GM21381 (cell line): Measurements from ENCODE around the gene NPAS2.

ENCODE experiments used
- ATAC-seq: cut with Tn5 transposase; IDR thresholded peaks from one replicate; pipeline ENCODE4 v1.9.1; 2021; ENCODE audit warnings: mild to moderate bottlenecking, moderate library complexity; ENCODE audit not compliant: unreplicated experiment

The NPAS2 gene

DNA sequence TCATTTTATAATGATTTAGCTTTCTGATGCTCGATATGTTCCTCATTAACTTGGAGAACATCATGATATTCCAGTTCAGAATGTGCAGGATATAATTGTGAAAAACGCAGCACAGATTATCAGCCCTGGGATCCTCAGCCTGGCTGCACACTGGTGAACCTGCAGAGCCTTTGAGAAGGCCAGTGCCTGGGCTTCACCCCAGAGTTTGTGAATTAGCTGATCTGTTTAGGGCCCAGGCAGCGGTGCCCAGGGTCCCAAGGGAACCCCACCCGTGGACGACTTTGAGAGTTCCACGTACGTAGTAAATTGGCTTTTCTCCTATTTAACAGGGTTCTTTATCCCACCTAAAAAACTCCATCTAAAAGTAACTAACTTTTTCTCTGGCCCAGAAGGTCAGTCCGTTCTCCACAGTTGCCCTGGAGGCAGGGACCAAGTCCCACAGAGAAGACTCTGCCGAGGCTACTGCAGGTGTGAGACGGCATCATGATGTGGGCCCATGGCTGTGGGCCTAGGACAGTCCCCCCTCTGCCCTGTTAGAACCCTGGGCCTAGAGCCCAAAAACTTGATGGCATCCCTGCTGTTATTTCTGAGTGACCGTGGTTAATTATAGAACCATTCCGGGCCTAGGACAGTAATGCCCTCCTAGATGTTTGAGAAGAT, 142.6 kb downstream of the NPAS2 start:
- no peak for ATAC-seq

GRCh38 chr2:100963026-100963375, 143.1 kb downstream of the NPAS2 start:
- no peak for ATAC-seq

DNA sequence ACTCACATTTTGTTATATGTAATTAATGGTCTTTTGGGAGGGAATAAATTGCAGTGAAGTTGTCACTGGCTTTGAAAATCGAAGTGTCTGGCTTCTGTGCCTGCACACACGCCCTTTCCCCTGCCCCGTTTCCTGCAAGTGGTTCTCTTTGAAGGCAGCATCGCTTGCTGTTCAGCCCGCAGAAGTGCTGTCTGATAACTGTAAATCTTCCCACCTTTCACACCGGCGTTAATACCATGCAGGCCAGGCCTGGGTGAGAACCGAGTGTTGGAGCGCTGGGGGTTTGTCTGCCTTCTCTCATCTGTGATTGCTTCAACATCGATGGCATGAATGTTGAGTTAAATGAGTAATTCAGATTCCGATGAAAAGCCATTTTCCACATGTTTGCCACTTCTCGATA, 144.3 kb downstream of the NPAS2 start:
- ATAC-seq = no peak

- no peak for ATAC-seq
Observed at GRCh38 chr2:100964681-100965169, 144.8 kb downstream of the NPAS2 start.

GRCh38 chr2:100965596-100965995, 145.7 kb downstream of the NPAS2 start:
- no peak for ATAC-seq

DNA sequence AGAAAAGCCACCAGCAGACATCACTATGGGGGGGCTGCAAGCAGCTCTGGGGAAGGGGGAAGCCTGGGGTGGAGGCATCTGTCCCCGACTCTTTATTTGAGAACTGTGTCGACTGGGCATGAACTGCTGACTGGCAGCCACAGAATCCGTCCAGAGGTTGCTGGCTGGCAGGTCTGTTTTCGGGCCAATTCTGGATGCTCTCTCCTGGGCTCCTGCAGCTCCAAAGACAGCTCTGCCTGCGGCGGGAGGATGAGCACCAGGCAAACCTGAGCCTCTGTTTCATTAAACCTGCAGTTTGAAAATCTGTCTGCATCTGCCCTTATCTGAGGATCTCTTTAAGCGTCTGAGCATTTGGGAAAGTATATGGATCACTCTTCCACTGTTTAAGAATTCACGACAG, 147.8 kb downstream of the NPAS2 start:
- ATAC-seq = no peak

DNA sequence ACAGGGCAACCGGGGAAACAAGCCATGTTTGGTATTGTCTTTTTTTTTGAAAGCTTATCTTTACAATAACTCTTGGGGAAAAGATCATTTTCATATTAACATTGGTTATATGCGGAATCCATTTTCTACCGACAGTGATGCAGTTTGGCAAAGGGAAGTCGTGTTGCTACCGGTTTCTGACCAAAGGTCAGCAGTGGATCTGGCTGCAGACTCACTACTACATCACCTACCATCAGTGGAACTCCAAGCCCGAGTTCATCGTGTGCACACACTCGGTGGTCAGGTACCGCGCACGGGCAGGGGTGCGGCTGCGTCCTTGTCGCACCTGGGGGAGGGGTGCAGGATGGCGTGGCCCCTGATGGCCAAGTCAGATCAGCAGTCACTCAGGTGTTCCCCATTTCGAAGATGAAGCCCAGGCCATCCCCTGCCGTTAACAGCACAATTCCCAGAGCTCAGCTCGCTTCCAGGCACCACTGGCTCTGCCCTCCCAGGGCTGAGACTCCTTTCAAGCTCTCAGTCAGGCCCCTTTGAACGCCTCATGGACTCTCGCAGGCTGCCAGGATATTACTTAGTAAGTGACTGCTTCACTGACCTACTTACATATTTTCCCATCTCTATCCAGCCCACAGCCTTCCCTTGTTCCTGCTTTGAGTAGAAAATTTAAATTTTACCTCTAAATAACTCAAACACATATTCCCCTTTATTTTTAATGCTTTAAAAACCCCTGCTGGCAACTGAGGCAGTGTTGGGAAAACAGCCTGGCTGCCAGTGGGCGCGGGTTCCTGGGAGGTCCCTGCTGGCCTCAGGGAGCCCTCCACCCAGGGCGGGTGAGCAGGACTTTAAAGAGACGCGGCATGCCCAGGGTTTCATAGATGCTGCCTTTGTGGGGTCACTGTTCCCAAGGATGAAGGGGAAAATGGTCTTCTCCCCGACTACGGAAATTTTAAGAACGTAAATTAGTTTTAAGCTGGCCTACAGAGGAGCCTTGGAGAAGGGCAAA, 148.5 kb downstream of the NPAS2 start:
- ATAC-seq = no peak

DNA sequence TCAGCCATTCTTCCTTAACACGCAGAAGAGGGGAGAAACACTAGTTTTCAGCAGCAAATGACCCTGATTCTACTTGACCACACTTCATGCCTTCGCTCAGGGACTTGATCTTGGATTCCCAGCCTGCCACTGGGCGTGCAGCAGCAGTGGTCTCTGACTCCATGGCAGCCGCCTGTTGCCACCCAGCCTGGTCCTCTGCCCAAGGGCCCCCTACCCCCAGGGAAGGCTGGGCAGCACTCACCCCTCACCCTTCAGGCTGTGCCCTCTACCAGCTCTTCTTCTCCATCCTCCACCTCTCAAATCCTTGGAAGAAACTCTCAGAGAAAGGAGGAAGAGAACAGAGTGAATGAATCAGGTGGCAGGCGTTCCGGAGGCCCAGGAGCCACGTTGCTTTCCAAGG, 150.1 kb downstream of the NPAS2 start:
- no peak for ATAC-seq

DNA sequence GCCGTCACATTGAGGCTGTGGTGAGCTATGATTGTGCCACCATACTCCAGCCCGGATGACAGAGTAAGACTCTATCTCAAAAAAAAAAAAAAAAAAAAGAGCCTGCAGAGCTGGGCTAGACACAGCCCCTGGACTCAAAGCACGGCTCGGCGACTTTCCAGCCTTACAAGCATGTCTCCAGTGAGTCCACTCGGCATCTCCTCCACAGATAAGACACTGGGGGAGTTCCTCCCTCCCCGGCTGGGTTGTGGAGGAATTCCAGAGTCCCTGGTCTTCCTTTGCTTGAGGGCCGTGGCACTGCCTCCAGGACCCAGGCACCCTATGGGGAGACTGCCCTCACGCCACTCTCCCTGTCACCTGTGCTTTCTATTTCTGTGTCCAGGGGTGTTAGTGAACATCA, 151.3 kb downstream of the NPAS2 start:
- ATAC-seq = no peak

DNA sequence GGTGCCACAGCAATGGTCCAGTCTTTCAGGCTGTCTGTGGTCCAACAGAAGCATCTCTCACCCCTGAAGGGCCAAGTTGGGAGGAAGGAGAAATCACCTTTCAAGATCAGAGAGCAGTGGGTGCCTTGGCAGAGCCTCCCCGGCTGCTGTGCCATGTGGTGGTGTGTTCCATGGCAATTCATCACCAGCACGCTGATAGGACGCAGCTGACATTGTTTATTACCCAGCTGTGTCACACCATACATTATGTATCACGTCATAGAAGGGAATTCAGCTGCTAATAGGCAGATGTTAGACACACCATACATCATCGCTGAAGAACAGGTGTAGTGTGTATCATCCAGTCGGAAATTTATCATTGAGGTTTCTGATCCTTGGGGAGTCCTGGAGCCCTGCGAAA, 152.5 kb downstream of the NPAS2 start:
- ATAC-seq = no peak

GRCh38 chr2:100974712-100975520, 155.0 kb downstream of the NPAS2 start:
- no peak for ATAC-seq

DNA sequence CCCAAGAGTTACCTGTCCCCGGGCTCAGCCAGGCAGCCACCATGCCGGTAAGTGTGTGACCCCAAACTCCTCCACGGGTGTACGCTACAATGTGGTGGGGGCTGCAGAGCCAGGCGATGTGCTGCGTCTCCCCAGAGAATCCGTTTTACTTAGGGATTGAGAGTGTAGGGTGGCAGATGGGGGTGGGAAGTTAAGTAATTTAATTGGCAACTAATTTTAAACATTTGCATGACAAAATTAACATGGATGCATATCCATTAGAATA, 155.5 kb downstream of the NPAS2 start:
- ATAC-seq = no peak

DNA sequence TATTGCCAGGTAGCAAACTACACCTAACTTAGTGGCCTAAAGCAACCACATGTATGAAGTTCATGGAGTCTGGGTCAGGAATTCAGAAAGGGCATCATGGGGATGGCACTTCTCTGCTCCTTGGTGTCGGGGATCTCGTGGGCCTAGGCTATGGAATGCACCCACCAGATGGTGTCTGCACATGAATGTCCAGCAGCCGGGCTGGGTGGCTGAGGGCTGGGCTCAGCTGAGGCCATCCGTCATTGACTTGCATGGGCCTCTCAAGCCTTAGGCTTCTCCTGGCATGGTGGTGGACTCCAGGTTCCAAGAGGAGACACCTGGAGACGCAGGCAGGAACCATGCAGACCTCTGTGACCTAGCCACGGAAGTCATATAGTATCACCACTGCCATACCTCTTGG, 156.1 kb downstream of the NPAS2 start:
- ATAC-seq = no peak

DNA sequence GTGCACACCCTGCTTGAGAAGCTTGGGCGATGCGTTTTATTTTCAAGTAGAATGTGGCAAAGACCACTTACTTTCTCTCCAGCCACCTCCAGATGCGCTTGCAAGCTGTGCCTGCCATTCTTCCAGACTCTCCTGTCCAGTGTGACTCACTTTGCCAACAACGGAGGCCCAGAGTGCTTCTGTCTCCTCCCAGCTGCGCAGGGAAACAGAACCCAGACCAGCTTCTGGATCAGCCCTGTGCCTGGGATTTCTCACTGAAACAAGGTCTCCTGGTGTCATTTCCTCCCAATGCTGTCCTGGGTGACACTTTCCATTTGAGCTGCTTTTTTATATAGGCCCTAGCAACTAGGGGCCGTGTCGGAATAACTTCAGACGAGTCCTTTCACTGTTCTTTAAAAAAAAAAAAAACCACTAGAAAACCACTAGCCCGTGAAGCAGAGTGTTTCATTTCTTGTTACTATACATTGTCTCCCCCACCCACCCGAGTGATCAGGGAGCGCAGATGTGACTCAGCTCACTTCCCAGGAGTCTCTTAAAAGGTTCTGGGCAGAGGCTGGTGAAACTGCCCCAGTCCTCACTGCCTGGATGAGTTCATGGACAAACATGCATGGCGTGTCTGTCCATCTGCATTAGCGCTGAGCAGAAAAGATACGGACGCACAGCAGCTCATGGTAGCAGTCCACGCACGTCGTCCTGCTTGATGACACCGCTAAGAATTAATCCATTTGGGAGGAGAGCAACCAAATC, 156.9 kb downstream of the NPAS2 start:
- ATAC-seq = peak; percentile 82

DNA sequence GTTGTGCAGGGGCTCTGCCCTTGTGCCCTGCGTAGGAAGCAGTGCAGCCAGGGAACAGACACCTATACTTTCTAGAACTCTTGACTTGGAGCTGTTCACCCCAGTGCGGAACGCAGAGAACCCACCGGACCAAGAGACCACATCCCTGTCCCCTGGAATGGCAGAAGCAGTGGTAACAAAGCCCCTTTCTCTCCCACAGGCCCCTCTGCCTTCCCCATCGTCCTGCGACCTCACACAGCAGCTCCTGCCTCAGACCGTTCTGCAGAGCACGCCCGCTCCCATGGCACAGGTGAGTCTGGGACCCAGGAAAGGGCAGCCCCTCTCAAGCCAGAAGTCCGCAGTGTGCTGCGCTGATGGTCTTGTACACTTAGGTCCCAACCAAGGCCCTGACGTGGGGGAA, 157.6 kb downstream of the NPAS2 start:
- ATAC-seq = no peak

GRCh38 chr2:100978582-100979191, 158.7 kb downstream of the NPAS2 start:
- no peak for ATAC-seq

DNA sequence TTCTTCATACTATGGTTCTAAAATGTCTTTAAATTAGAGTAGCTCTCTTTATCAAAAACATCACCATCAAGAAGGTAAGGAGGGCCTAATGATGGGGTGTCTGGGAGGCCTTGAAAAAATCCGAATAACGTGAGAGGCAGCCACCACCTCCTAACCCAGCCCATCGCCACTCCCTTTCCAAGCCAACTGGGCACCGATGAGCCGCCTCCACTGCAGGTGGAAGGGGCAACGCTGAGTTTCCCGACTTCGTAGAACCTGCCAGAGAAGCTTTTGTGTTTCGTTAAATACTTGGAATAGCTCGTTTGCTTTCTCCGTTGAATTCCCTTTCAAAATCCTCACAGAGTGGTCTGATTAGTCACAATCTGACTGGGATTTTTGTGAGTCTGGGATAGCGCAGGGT, 160.1 kb downstream of the NPAS2 start:
- ATAC-seq = no peak

- no peak for ATAC-seq
Observed at GRCh38 chr2:100981011-100981410, 161.1 kb downstream of the NPAS2 start.

- no peak for ATAC-seq
Observed at GRCh38 chr2:100982431-100982861, 162.5 kb downstream of the NPAS2 start.

- ATAC-seq = no peak
Observed at GRCh38 chr2:100983201-100983600, 163.3 kb downstream of the NPAS2 start.
